HepG2 (cell line): ENCODE data around the gene GUCY1A1. TPM values are rescaled to one million over a fixed set of nuclear protein-coding genes. Genes with fewer than 3 reads are reported as not detected.

Experiments
- ATAC-seq: fragments of 200-7000 bp; cut with Tn5 transposase; 3 replicates; pipeline ENCODE4 v1.9.1; 2020; ENCODE audit warnings: mild to moderate bottlenecking, moderate library complexity
- BruUV-seq: library from RNA; stranded (reverse); fragments of 400-500 nt; replicated peaks from 2 replicates; lab custom pipeline; 2021; lab: Mats Ljungman, UMichigan
- CTCF ChIA-PET: fragments of 300-600 bp; formaldehyde crosslinking; extraction: SDS; loops from one replicate; lab custom pipeline; 2021; ENCODE audit warnings: low total read pairs, inconsistent platforms, low intra/inter-chr PET ratio; lab: Yijun Ruan, JAX
- POLR2A ChIA-PET: fragments of 350-600 bp; sonication (Branson Sonifier 250); formaldehyde crosslinking; loops from one replicate; lab custom pipeline; 2020; ENCODE audit warnings: antibody characterized with exemption, inconsistent platforms; lab: Yijun Ruan, JAX
- DNase-seq: peaks from one replicate; pipeline ENCODE4 v3.0.0-alpha.2; 2015; ENCODE audit warnings: low spot score
- FAIRE-seq: peaks from 3 replicates; lab custom pipeline; 2011; peaks lifted over from hg19 to GRCh38; lab: Jason Lieb, UNC
- H2AFZ ChIP-seq: one replicate; pipeline ENCODE4 v1.6.1; 2011; ENCODE audit warnings: low read length, inconsistent platforms
- H3K27ac ChIP-seq: fragments of 300-600 bp; 3 replicates; pipeline ENCODE4 v1.8.0; 2011; ENCODE audit warnings: mixed run types, mild to moderate bottlenecking, mixed read lengths, low read length, inconsistent platforms; ENCODE audit not compliant: insufficient read depth; ENCODE audit errors: extremely low read length
- H3K27me3 ChIP-seq, 2 experiments: fragments of 200-600 bp in 1 of 2; 2 replicates in 1 of 2; 3 replicates in 1 of 2; pipeline versions ENCODE4 v1.6.0 to v1.8.0; 2011; ENCODE audit warnings: low read length in 2 of 2, mild to moderate bottlenecking in 2 of 2, moderate library complexity in 2 of 2, inconsistent platforms in 1 of 2; ENCODE audit not compliant: insufficient read depth in 2 of 2, control insufficient read depth in 1 of 2
- H3K36me3 ChIP-seq, 2 experiments: fragments of 200-600 bp in 1 of 2; replicated peaks in 1 of 2; 2 replicates in 1 of 2; 3 replicates in 1 of 2; pipeline versions ENCODE4 v1.5.1 to v1.8.0; 2011; ENCODE audit warnings: low read length in 2 of 2, inconsistent platforms in 1 of 2; ENCODE audit not compliant: insufficient read depth in 2 of 2, control insufficient read depth in 1 of 2
- H3K4me1 ChIP-seq: 2 replicates; pipeline ENCODE4 v1.5.1; 2012; ENCODE audit warnings: low read length, inconsistent platforms; ENCODE audit not compliant: insufficient read depth
- H3K4me2 ChIP-seq: 2 replicates; pipeline ENCODE4 v1.6.0; 2011; ENCODE audit warnings: low read depth, low read length, inconsistent platforms
- H3K4me3 ChIP-seq, 3 experiments: fragments of 200-600 bp in 1 of 3; sonication (generic), shearing (Covaris generic) in 1 of 3; replicated peaks in 1 of 3; 2 replicates each; pipeline ENCODE4 v1.5.1; 2011 to 2016; ENCODE audit warnings: low read length in 3 of 3, inconsistent platforms in 2 of 3, low read depth in 2 of 3, mild to moderate bottlenecking in 2 of 3, control low read depth in 1 of 3, mixed read lengths in 1 of 3; ENCODE audit not compliant: insufficient read depth in 1 of 3
- H3K79me2 ChIP-seq: one replicate; pipeline ENCODE4 v1.6.1; 2011; ENCODE audit warnings: low read length, inconsistent platforms; ENCODE audit not compliant: insufficient read depth
- H3K9ac ChIP-seq: 2 replicates; pipeline ENCODE4 v1.6.0; 2011; ENCODE audit warnings: mild to moderate bottlenecking, low read depth, low read length, inconsistent platforms; ENCODE audit not compliant: insufficient read depth
- H3K9me3 ChIP-seq: 2 replicates; pipeline ENCODE4 v1.5.1; 2012; ENCODE audit warnings: mild to moderate bottlenecking, low read length
- H4K20me1 ChIP-seq: 2 replicates; pipeline ENCODE4 v1.6.0; 2011; ENCODE audit warnings: inconsistent platforms, mild to moderate bottlenecking, low read length, moderate library complexity; ENCODE audit not compliant: insufficient read depth
- AHR ChIP-seq: IDR thresholded peaks from 2 replicates; pipeline ENCODE4 v1.6.1; 2018; ENCODE audit warnings: missing genetic modification reagents, missing compliant biosample characterization
- BRCA1 ChIP-seq: sonication (generic); formaldehyde crosslinking; IDR thresholded peaks from 2 replicates; pipeline ENCODE4 v1.4.0; 2020; ENCODE audit warnings: missing genetic modification reagents
- HNF4A ChIP-seq: sonication (generic); formaldehyde crosslinking; IDR thresholded peaks from 2 replicates; pipeline ENCODE4 v1.4.0; 2020; ENCODE audit warnings: missing genetic modification reagents
- MAX ChIP-seq: IDR thresholded peaks from 2 replicates; pipeline ENCODE4 v1.6.1; 2012; ENCODE audit warnings: inconsistent platforms
- MTA3 ChIP-seq: sonication (generic); formaldehyde crosslinking; IDR thresholded peaks from 2 replicates; pipeline ENCODE4 v1.4.0; 2020; ENCODE audit warnings: missing genetic modification reagents
- MTERF4 ChIP-seq: sonication (generic); formaldehyde crosslinking; IDR thresholded peaks from 2 replicates; pipeline ENCODE4 v1.8.0; 2023; ENCODE audit warnings: mild to moderate bottlenecking, missing genetic modification reagents
- MXI1 ChIP-seq: IDR thresholded peaks from 3 replicates; pipeline ENCODE4 v1.6.1; 2012; ENCODE audit warnings: low read depth, low read length, inconsistent platforms, borderline replicate concordance
- NFE2L1 ChIP-seq: sonication (generic); formaldehyde crosslinking; IDR thresholded peaks from 2 replicates; pipeline ENCODE4 v1.4.0; 2020; ENCODE audit warnings: missing genetic modification reagents, mild to moderate bottlenecking, borderline replicate concordance
- RFX1 ChIP-seq: fragments of 450-650 bp; IDR thresholded peaks from 2 replicates; pipeline ENCODE4 v1.6.1; 2017
- SP1 ChIP-seq, 2 experiments: fragments of 450-650 bp in 1 of 2; sonication (generic) in 1 of 2; formaldehyde crosslinking in 1 of 2; IDR thresholded peaks; 2 replicates each; pipeline versions ENCODE4 v1.4.0 to v1.6.1; 2016 to 2020; ENCODE audit warnings: missing genetic modification reagents in 1 of 2
- ZBTB25 ChIP-seq: IDR thresholded peaks from 2 replicates; pipeline ENCODE4 v1.6.1; 2018; ENCODE audit warnings: missing genetic modification reagents
- ZNF432 ChIP-seq: sonication (generic); formaldehyde crosslinking; IDR thresholded peaks from 2 replicates; pipeline ENCODE4 v1.5.0; 2020; ENCODE audit warnings: missing genetic modification reagents, mild to moderate bottlenecking, borderline replicate concordance
- ZNF773 ChIP-seq: sonication (generic); formaldehyde crosslinking; IDR thresholded peaks from 2 replicates; pipeline ENCODE4 v1.4.0; 2020; ENCODE audit warnings: missing genetic modification reagents, borderline replicate concordance
- WGBS: methylation state at CpG from one replicate; pipeline ENCODE4 v1.1.6; 2017; ENCODE audit warnings: low lambda C conversion rate; 5-methylcytosine and 5-hydroxymethylcytosine counted together
- in situ Hi-C: cut with HindIII; loops from 2 replicates; pipeline ENCODE4 v1.10.0; 2017; ENCODE audit warnings: low pct_unique_long_range_greater_than_20kb; ENCODE audit not compliant: extremely low pct_ligation_motif_present
- intact Hi-C: fragments of 100-400 bp; cut with micrococcal nuclease; formaldehyde crosslinking; loops from one replicate; pipeline ENCODE4 v1.10.0; 2022; ENCODE audit not compliant: unreplicated experiment
- polyA plus RNA-seq, 8 experiments: library from polyadenylated mRNA; depleted of rRNA in 3 of 8; stranded (reverse) in 7 of 8; unstranded in 1 of 8; fragments of >200 nt; fragmentation: Illumina TruSeq in 4 of 8; extraction: Trizol in 4 of 8; gene quantifications; 2 replicates each; pipeline versions ENCODE4 v1.2.1 to v1.2.3, GENCODE V29; 2011 to 2016; ENCODE audit warnings: low read depth in 4 of 8, missing spikeins in 1 of 8, mixed read lengths in 1 of 8; ENCODE audit not compliant: insufficient read depth in 1 of 8
- total RNA-seq, 5 experiments: library from RNA; depleted of rRNA; stranded (reverse); fragments of >200 nt; fragmentation: Illumina TruSeq; extraction: Trizol; gene quantifications; 2 replicates each; pipeline ENCODE4 v1.2.3, GENCODE V29; 2016; ENCODE audit warnings: low read depth in 1 of 5

The GUCY1A1 gene
- total and polyA plus RNA-seq, 2 of the 13 experiments (the other 11 are each of a cell fraction or from before 2014, with no cell fraction given), result not detected

GRCh38 chr4:155626561-155626960 is 40.1 kb upstream of the GUCY1A1 start:
- Histone ChIP-seq H3K79me2 (no peaks in the 10 kb centered on the region), H3K4me1 (no peaks in the 10 kb centered on the region), H3K27me3 (no peaks in the 10 kb centered on the region), H3K9ac (no peak overlapping the region), H3K9me3 (no peaks in the 10 kb centered on the region), H2AFZ (no peak overlapping the region), H3K4me3 (no peak overlapping the region), H3K36me3 (no peaks in the 10 kb centered on the region), H4K20me1 (no peaks in the 10 kb centered on the region), H3K27ac (no peak overlapping the region)
- no peak for ATAC-seq
- DNase-seq, result no peak
- intact Hi-C loops, result no loop called here
- in situ Hi-C loops, result no loop called here
- no peak for FAIRE-seq
- POLR2A ChIA-PET, result no interaction called here
- CTCF ChIA-PET, result no interaction called here
- no TSS peak for BruUV-seq
- TF ChIP-seq ZNF432 (CRISPR knock-in tag) (no peak), NFE2L1 (CRISPR knock-in tag) (no peak), MTA3 (CRISPR knock-in tag) (no peak), ZBTB25 (no peak), ZNF773 (no peak), MXI1 (no peak), MAX (no peak), SP1 (IDR thresholded peaks at IDR 0.05) (no peak), SP1 (CRISPR knock-in tag; IDR thresholded peaks at IDR 0.05) (no peak), HNF4A (CRISPR knock-in tag) (no peak), RFX1 (no peak), BRCA1 (CRISPR knock-in tag) (no peak), AHR (CRISPR knock-in tag) (no peak), MTERF4 (no peak)
- TF ChIP-seq, all 625 proteins: peak for 0
- 3% methylated on average over 3 of the region's 3 CpGs for WGBS
- no peak overlapping the region for H3K4me2 ChIP-seq
